ENCODE measurements around the gene CHD6.

CHD6 gene

GRCh38 chr20:41510224-41510623, 108.0 kb downstream of the CHD6 start:
- Histone ChIP-seq H3K79me2 (peaks cover 48% of the 10 kb centered on the region), H3K4me2 (ENCODE audit: low read length) (no peak overlapping the region), H3K9me3 (ENCODE audit: control insufficient read depth, low read length) (no peaks in the 10 kb centered on the region), H2AFZ (no peak overlapping the region), H3K36me3 (ENCODE audit: control insufficient read depth, insufficient read depth, low read length) (no peaks in the 10 kb centered on the region), H3K27me3 (ENCODE audit: control insufficient read depth, insufficient read depth, low read length) (no peaks in the 10 kb centered on the region), H3K27ac (peak overlapping the region; percentile 20), H3K9ac (no peak overlapping the region), H3K4me3 (ENCODE audit: low read depth, low read length) (no peak overlapping the region), H3K4me1 (peaks cover 18% of the 10 kb centered on the region)
- TF ChIP-seq CTCF (IDR thresholded peaks at IDR 0.05) = no peak

DNA sequence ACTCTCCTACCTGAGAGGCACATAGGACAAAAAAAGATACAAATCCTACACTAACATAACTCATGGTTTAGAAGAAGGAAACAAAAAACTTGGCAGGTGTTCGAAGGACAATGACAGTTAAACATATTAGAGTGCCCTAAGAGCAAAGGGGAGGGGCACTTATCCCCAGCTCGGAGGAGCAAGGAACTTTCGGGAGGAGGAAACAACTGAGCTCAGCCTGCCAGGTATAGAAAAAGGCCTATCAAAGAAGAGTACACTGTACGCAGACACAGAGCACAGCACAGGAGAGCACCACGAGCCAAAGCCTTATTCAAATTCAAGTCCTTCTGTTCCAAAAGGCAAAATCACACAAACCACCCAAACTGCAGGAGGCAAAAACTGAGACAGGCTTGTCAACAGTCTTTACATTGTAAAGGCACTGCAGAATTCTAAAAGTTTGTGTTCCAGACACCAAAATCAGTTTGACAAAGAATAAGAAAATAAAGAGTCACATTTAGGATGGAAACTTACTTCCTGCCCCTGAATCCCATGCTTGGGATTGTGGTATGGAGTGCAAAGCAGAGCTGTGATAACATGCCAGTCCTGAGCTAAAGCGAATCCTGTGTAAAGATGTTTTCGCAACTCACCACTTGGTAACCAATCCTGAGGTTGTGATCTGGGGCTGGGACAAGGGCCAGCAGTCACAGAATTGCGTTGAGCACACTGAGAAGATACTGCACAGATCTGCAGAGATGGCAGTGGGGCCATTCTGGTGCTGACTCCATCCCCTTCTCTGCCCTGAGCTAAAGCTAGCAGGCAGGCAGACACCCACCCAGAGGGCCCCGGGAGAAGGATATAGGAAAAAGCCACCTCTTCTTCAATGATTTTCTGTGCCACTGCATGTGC, 108.6 kb downstream of the CHD6 start:
- no peaks in the 10 kb centered on the region for H3K27me3 ChIP-seq (ENCODE audit: control insufficient read depth, insufficient read depth, low read length)
- no peak overlapping the region for H2AFZ ChIP-seq
- H3K36me3 ChIP-seq (ENCODE audit: control insufficient read depth, insufficient read depth, low read length) = no peaks in the 10 kb centered on the region
- H3K79me2 ChIP-seq = peaks cover 49% of the 10 kb centered on the region
- H3K9ac ChIP-seq = no peak overlapping the region
- H3K4me3 ChIP-seq (ENCODE audit: low read depth, low read length) = no peak overlapping the region
- TF ChIP-seq CTCF (IDR thresholded peaks at IDR 0.05) = no peak
- H3K4me2 ChIP-seq (ENCODE audit: low read length) = no peak overlapping the region
- H3K27ac ChIP-seq = peak overlapping the region; percentile 20
- H3K9me3 ChIP-seq (ENCODE audit: control insufficient read depth, low read length) = no peaks in the 10 kb centered on the region
- peaks cover 18% of the 10 kb centered on the region for H3K4me1 ChIP-seq

DNA sequence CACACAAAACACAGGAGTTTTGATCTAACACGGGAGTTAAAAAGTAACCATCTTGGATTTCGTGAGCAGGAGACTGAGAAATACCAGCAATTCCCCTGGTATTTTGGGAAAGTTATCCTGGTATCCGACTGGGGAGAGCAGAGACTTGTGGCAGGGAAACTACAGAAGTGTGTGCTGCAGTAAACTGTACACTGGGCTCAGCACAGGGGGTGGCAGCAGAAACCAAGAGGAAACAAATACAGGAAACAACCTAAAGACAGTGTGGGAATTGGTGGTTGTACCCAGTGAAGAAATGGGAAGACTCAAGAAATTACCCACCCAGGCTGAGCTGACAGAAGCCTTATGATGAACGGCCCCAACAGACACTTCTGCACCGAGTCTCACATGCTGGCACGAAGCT, 109.8 kb downstream of the CHD6 start:
- Histone ChIP-seq H3K9ac (no peak overlapping the region), H3K9me3 (ENCODE audit: control insufficient read depth, low read length) (no peaks in the 10 kb centered on the region), H3K27me3 (ENCODE audit: control insufficient read depth, insufficient read depth, low read length) (no peaks in the 10 kb centered on the region), H3K27ac (no peak overlapping the region), H2AFZ (no peak overlapping the region), H3K4me3 (ENCODE audit: low read depth, low read length) (no peak overlapping the region), H3K4me1 (peaks cover 18% of the 10 kb centered on the region), H3K79me2 (peaks cover 40% of the 10 kb centered on the region), H3K4me2 (ENCODE audit: low read length) (no peak overlapping the region), H3K36me3 (ENCODE audit: control insufficient read depth, insufficient read depth, low read length) (no peaks in the 10 kb centered on the region)
- no peak for TF ChIP-seq CTCF (IDR thresholded peaks at IDR 0.05)

DNA sequence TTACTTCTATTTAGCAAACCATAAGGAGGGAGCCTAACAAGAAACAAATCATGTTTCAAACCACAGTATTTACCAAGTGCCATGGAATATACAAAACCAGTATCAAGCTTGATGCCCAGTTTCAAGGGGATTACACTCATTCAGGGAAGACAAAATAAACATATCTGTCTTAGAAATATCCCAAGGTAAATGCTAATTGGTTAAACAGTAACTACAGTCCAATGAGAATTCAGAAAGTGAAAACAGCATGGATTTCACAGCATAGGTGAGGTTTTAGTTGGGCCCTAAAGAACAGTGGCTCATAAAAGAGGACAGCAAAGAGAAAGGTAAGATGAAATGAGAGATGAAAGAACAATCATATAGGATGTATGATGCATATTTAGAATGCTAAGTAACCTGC, 110.3 kb downstream of the CHD6 start:
- no peak overlapping the region for H3K4me2 ChIP-seq (ENCODE audit: low read length)
- H3K4me1 ChIP-seq = peaks cover 18% of the 10 kb centered on the region
- H3K27ac ChIP-seq = no peak overlapping the region
- TF ChIP-seq CTCF (IDR thresholded peaks at IDR 0.05) = no peak
- H3K9ac ChIP-seq = no peak overlapping the region
- no peaks in the 10 kb centered on the region for H3K36me3 ChIP-seq (ENCODE audit: control insufficient read depth, insufficient read depth, low read length)
- H3K27me3 ChIP-seq (ENCODE audit: control insufficient read depth, insufficient read depth, low read length) = no peaks in the 10 kb centered on the region
- H3K9me3 ChIP-seq (ENCODE audit: control insufficient read depth, low read length) = no peaks in the 10 kb centered on the region
- H3K79me2 ChIP-seq = peaks cover 40% of the 10 kb centered on the region
- no peak overlapping the region for H2AFZ ChIP-seq
- no peak overlapping the region for H3K4me3 ChIP-seq (ENCODE audit: low read depth, low read length)

DNA sequence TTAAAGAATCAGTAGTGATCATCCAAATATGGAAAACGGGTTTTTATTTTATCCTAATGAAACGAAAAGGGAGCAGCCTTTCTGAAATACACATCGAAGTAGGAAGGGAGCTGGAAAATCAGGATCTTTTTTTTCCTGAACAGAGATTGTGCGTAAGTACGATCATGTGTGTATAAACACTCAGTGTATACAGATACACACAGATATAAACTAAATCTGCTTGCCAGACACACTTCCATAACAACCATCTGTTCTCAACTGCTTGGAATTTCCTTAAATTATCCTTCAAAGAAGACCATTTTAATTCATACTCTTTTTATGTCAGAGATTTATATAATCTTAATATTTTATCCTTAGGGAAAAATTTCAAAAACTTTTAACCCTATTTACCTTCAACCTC, 110.7 kb downstream of the CHD6 start:
- Histone ChIP-seq H3K4me2 (ENCODE audit: low read length) (no peak overlapping the region), H3K9ac (no peak overlapping the region), H3K27ac (no peak overlapping the region), H3K79me2 (peaks cover 38% of the 10 kb centered on the region), H3K9me3 (ENCODE audit: control insufficient read depth, low read length) (no peaks in the 10 kb centered on the region), H3K36me3 (ENCODE audit: control insufficient read depth, insufficient read depth, low read length) (no peaks in the 10 kb centered on the region), H3K27me3 (ENCODE audit: control insufficient read depth, insufficient read depth, low read length) (no peaks in the 10 kb centered on the region), H2AFZ (no peak overlapping the region), H3K4me1 (peaks cover 18% of the 10 kb centered on the region), H3K4me3 (ENCODE audit: low read depth, low read length) (no peak overlapping the region)
- no peak for TF ChIP-seq CTCF (IDR thresholded peaks at IDR 0.05)

Data from parathyroid adenoma (tissue), 2 donors.